PC-3 (cell line): ENCODE measurements around the gene SMAD3. TPM values are rescaled to one million over a fixed set of nuclear protein-coding genes. Genes with fewer than 3 reads are reported as not detected.

Experiments
- ATAC-seq: fragments of 200-7000 bp; cut with Tn5 transposase; 2 replicates; pipeline ENCODE4 v1.9.1; 2020; ENCODE audit warnings: mild to moderate bottlenecking, moderate library complexity
- BruUV-seq: library from RNA; stranded (reverse); fragments of 400-500 nt; replicated peaks from 2 replicates; lab custom pipeline; 2021; lab: Mats Ljungman, UMichigan
- CTCF ChIA-PET: fragments of 300-600 bp; sonication (Branson Sonifier 250); formaldehyde crosslinking; loops from one replicate; lab custom pipeline; 2022; ENCODE audit warnings: antibody characterized with exemption; lab: Charles Lee
- POLR2A ChIA-PET: fragments of 300-600 bp; sonication (Branson Sonifier 250); formaldehyde crosslinking; loops from one replicate; lab custom pipeline; 2022; ENCODE audit warnings: antibody characterized with exemption; ENCODE audit not compliant: unreplicated experiment; lab: Charles Lee
- DNase-seq: peaks from one replicate; pipeline ENCODE4 v3.0.0-alpha.2; 2015
- H2AFZ ChIP-seq: fragments of 300-600 bp; sonication (generic); 2 replicates; pipeline ENCODE4 v1.6.0; 2016; ENCODE audit warnings: antibody characterized with exemption, low read length
- H3F3A ChIP-seq: fragments of 300-600 bp; sonication (generic); one replicate; pipeline ENCODE4 v1.6.0; 2017; ENCODE audit warnings: antibody characterized with exemption, low read length, control low read depth, mild to moderate bottlenecking; ENCODE audit not compliant: unreplicated experiment
- H3K27ac ChIP-seq: fragments of 300-600 bp; sonication (generic); 2 replicates; pipeline ENCODE4 v1.5.1; 2016; ENCODE audit warnings: mild to moderate bottlenecking, low read length
- H3K27me3 ChIP-seq: fragments of 300-600 bp; sonication (generic); 2 replicates; pipeline ENCODE4 v1.6.1; 2016; ENCODE audit warnings: low read length, mixed read lengths
- H3K36me3 ChIP-seq: fragments of 300-600 bp; sonication (generic); 2 replicates; pipeline ENCODE4 v1.6.1; 2016; ENCODE audit warnings: low read depth, mixed run types, low read length, mixed read lengths
- H3K4me1 ChIP-seq: fragments of 300-600 bp; sonication (generic); 2 replicates; pipeline ENCODE4 v1.5.1; 2016; ENCODE audit warnings: low read length; ENCODE audit not compliant: insufficient read depth
- H3K4me2 ChIP-seq: fragments of 300-600 bp; sonication (generic); 2 replicates; pipeline ENCODE4 v1.6.0; 2016; ENCODE audit warnings: low read length
- H3K4me3 ChIP-seq: fragments of 300-600 bp; sonication (generic); 2 replicates; pipeline ENCODE4 v1.5.1; 2016; ENCODE audit warnings: mild to moderate bottlenecking, low read length, mixed read lengths
- H3K79me2 ChIP-seq: fragments of 300-600 bp; sonication (generic); 2 replicates; pipeline ENCODE4 v1.6.1; 2017; ENCODE audit warnings: low read length, mixed read lengths
- H3K9ac ChIP-seq: fragments of 300-600 bp; sonication (generic); 2 replicates; pipeline ENCODE4 v1.6.0; 2016; ENCODE audit warnings: mild to moderate bottlenecking, low read length
- H3K9me2 ChIP-seq: fragments of 300-600 bp; sonication (generic); replicated peaks from 2 replicates; pipeline ENCODE4 v1.6.1; 2016; ENCODE audit warnings: mixed run types, low read length, mixed read lengths
- H3K9me3 ChIP-seq: fragments of 300-600 bp; sonication (generic); 2 replicates; pipeline ENCODE4 v1.6.1; 2016; ENCODE audit warnings: low read length, mixed read lengths
- H4K20me1 ChIP-seq: fragments of 300-600 bp; sonication (generic); 2 replicates; pipeline ENCODE4 v1.6.1; 2016; ENCODE audit warnings: low read length, mixed read lengths
- EZH2 ChIP-seq: fragments of 300-600 bp; sonication (generic); IDR thresholded peaks from one replicate; pipeline ENCODE4 v1.6.1; 2017; ENCODE audit warnings: antibody characterized with exemption, mild to moderate bottlenecking, low read length; ENCODE audit not compliant: unreplicated experiment
- EZH2phosphoT487 ChIP-seq: fragments of 300-600 bp; sonication (generic); IDR thresholded peaks from 2 replicates; pipeline ENCODE4 v1.6.1; 2018; ENCODE audit warnings: mild to moderate bottlenecking, antibody characterized with exemption, low read length, borderline replicate concordance
- intact Hi-C: fragments of 100-400 bp; cut with micrococcal nuclease; formaldehyde crosslinking; loops from 2 replicates; pipeline ENCODE4 v1.9.0; 2023
- total RNA-seq: library from RNA; depleted of rRNA; stranded (reverse); fragments of >200 nt; gene quantifications from 2 replicates; pipeline ENCODE4 v1.2.3, GENCODE V29; 2014
- TF ChIP-seq, protein P1 (sequence below): fragments of 300-600 bp; sonication (generic); conservative IDR thresholded peaks from 2 replicates; pipeline ENCODE4 v1.5.1; 2017; ENCODE audit warnings: antibody characterized with exemption, low read depth, mild to moderate bottlenecking, low read length

Gene SMAD3
- total RNA-seq, 1 experiment from 2014 or later, result 75.6 TPM

DNA sequence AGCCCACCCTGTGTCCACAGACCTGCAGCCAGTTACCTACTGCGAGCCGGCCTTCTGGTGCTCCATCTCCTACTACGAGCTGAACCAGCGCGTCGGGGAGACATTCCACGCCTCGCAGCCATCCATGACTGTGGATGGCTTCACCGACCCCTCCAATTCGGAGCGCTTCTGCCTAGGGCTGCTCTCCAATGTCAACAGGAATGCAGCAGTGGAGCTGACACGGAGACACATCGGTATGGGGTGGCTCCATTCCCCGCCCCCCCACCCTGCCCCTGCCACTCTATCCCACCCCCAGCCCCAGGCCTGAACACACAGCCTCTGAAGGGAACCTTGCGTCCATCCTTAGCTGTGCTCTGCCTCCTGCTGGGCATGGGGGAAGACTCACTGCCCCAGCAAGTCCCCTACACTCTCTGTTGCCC, 115.8 kb downstream of the SMAD3 start:
- POLR2A ChIA-PET, result no interaction called here
- no peak for TF ChIP-seq EZH2
- TF ChIP-seq, protein P1, sequence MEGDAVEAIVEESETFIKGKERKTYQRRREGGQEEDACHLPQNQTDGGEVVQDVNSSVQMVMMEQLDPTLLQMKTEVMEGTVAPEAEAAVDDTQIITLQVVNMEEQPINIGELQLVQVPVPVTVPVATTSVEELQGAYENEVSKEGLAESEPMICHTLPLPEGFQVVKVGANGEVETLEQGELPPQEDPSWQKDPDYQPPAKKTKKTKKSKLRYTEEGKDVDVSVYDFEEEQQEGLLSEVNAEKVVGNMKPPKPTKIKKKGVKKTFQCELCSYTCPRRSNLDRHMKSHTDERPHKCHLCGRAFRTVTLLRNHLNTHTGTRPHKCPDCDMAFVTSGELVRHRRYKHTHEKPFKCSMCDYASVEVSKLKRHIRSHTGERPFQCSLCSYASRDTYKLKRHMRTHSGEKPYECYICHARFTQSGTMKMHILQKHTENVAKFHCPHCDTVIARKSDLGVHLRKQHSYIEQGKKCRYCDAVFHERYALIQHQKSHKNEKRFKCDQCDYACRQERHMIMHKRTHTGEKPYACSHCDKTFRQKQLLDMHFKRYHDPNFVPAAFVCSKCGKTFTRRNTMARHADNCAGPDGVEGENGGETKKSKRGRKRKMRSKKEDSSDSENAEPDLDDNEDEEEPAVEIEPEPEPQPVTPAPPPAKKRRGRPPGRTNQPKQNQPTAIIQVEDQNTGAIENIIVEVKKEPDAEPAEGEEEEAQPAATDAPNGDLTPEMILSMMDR, result no peak
- no peak for TF ChIP-seq EZH2phosphoT487
- DNase-seq, result no peak
- Histone ChIP-seq H3K9ac (no peak overlapping the region), H2AFZ (no peak overlapping the region), H3K79me2 (peaks cover 40% of the 10 kb centered on the region), H3K4me1 (peaks cover 32% of the 10 kb centered on the region), H3K4me3 (no peak overlapping the region), H3K27ac (no peak overlapping the region), H3K27me3 (no peaks in the 10 kb centered on the region), H3K9me3 (no peaks in the 10 kb centered on the region), H3K36me3 (peaks cover 62% of the 10 kb centered on the region), H3F3A (no peaks in the 10 kb centered on the region), H3K9me2 (no peaks in the 10 kb centered on the region), H3K4me2 (no peak overlapping the region), H4K20me1 (no peaks in the 10 kb centered on the region)
- BruUV-seq, result no TSS peak
- ATAC-seq, result no peak
- intact Hi-C loops, result no loop called here
- CTCF ChIA-PET, result no interaction called here

DNA sequence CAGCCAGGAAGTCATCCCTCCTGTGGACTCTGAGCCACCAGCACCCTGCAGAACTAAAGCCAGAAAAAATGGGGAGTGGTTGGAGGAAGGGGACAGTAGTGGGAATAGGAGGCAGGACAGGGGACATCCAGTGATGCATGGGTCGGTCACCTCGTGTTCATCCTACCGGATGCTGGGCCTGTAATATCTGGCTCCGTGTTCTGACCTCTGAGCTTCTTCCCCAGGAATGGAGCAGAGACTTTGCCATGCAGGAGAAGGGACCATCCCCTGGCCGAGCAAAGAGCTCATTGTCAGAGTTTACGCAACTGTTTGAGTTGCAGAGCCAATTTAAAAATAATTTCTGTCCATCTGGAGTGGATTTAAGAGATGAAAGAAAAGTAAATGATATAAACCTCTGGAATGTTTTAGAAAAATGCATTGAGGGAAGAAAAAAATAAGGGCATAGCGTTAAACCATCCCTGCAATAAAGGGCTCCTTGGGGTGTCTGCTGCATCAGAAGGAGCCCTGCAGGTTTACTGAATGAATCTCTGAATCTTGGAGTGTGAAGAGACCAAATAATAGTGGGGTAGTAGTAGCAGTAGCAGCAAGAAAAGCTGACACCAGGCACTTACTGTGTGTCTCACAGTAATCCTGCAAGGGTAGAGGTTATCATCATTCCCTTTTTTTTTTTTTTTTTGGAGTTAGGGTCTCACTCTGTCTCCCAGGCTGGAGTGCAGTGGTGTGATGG, 118.2 kb downstream of the SMAD3 start:
- ChIA-PET POLR2A (no interaction called here), CTCF (no interaction called here)
- no peak overlapping the region for H3K9ac ChIP-seq
- TF ChIP-seq EZH2phosphoT487 (no peak), EZH2 (no peak)
- TF ChIP-seq, protein P1, result no peak
- H2AFZ ChIP-seq, result no peak overlapping the region
- peaks cover 11% of the 10 kb centered on the region for H3K4me1 ChIP-seq
- no peaks in the 10 kb centered on the region for H3F3A ChIP-seq
- no peak for DNase-seq
- H3K9me2 ChIP-seq, result no peaks in the 10 kb centered on the region
- H3K9me3 ChIP-seq, result no peaks in the 10 kb centered on the region
- no peaks in the 10 kb centered on the region for H3K27me3 ChIP-seq
- no peak overlapping the region for H3K4me3 ChIP-seq
- H4K20me1 ChIP-seq, result no peaks in the 10 kb centered on the region
- no TSS peak for BruUV-seq
- H3K36me3 ChIP-seq, result peaks cover 66% of the 10 kb centered on the region
- H3K27ac ChIP-seq, result no peak overlapping the region
- H3K79me2 ChIP-seq, result peaks cover 25% of the 10 kb centered on the region
- intact Hi-C loops, result no loop called here
- no peak for ATAC-seq
- no peak overlapping the region for H3K4me2 ChIP-seq

DNA sequence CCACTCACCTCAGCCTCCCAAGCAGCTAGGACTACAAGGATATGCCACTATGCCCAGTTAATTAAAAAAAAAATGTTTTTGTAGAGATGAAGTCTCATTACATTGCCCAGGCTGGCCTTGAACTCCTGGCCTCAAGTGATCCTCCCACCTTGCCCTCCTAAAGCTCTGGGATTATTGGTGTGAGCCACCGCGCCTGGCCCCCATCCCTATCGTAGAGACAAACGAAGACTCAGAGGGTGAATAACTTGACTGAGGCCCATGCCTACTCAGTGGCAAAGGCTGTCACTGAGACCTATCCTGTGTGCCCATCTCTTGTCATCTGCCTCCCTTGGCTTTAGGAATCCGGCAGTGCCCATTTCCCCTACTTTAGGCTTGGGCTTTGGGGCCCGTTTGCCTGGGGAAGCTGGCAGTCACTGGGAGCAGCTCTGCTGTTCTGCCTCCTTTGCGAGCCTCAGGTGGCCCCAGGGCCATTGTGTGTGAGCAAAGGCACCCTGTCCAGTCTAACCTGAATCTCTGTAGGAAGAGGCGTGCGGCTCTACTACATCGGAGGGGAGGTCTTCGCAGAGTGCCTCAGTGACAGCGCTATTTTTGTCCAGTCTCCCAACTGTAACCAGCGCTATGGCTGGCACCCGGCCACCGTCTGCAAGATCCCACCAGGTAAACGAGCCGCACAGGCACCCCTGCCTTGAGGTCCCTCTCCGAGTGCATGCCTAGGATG, 119.0 kb downstream of the SMAD3 start:
- no peak for TF ChIP-seq EZH2
- TF ChIP-seq, protein P1, result no peak
- no peak overlapping the region for H3K27ac ChIP-seq

More for the DNA sequence above, 119.0 kb downstream of the SMAD3 start:
- H3F3A ChIP-seq, result no peaks in the 10 kb centered on the region
- H3K9me3 ChIP-seq, result no peaks in the 10 kb centered on the region
- ChIA-PET POLR2A (no interaction called here), CTCF (no interaction called here)
- no peak overlapping the region for H3K4me2 ChIP-seq
- ATAC-seq (no peak), DNase-seq (no peak)
- no peaks in the 10 kb centered on the region for H3K27me3 ChIP-seq
- intact Hi-C loops, result no loop called here
- no peak overlapping the region for H3K4me3 ChIP-seq
- no peak overlapping the region for H3K9ac ChIP-seq
- H3K79me2 ChIP-seq, result peaks cover 18% of the 10 kb centered on the region
- no peaks in the 10 kb centered on the region for H4K20me1 ChIP-seq
- H3K9me2 ChIP-seq, result no peaks in the 10 kb centered on the region
- no peak overlapping the region for H2AFZ ChIP-seq
- no TSS peak for BruUV-seq
- peaks cover 66% of the 10 kb centered on the region for H3K36me3 ChIP-seq
- H3K4me1 ChIP-seq, result peaks cover 3% of the 10 kb centered on the region; the same call in 1 of the 2 replicates
